GM19328 (cell line): Measurements from ENCODE around the gene MRPL46.
"Not testable (repeated sequence)": the region's sequence is repeated elsewhere in the genome, so short reads cannot be mapped to it uniquely, and the experiment has no call there.

Source experiments
- ATAC-seq: cut with Tn5 transposase; IDR thresholded peaks from one replicate; pipeline ENCODE4 v1.9.1; 2021; ENCODE audit warnings: mild to moderate bottlenecking, moderate library complexity; ENCODE audit not compliant: unreplicated experiment

The MRPL46 gene

DNA sequence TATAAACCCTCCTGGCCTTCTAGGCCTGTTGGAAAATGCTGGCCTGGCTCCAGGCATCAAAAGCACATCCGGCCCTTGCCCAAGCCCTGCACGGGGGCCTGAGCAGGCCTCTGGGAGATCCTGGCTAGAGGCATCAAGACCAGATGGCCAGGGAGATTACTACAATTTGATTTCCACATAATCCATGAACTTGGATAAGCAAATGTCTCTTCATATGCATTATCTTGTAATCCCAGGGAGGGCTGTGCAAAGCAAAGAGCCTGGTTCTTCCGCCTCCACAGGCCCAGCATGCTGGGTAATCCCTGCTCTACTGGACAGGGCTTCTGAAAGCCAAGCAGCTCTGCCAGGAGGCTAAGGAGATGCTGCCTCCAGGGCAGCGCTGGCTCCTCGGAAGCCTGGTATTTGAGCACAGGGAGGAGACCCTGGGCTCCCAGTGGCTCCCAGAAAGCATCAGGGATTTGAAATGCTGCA, 18.2 kb downstream of the MRPL46 start:
- no peak for ATAC-seq

DNA sequence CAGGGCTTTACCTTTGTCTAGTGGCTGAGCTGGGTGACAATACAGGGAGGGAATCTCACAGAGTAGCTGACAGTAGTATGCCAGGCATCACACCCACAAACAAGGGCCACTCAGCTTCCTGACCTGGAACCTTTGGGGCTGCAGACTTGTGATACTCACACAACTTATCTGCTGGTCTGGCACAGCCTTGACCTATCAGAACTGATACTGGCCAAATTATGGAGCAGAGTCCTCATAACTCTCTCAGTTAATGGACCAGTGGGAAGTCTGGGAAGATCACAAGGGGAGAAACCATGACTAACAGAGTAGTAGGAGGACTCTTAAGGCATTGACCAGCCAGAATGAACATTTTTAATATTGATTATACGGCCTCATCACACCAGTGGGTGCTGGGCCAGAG, 19.4 kb downstream of the MRPL46 start:
- ATAC-seq, result no peak

DNA sequence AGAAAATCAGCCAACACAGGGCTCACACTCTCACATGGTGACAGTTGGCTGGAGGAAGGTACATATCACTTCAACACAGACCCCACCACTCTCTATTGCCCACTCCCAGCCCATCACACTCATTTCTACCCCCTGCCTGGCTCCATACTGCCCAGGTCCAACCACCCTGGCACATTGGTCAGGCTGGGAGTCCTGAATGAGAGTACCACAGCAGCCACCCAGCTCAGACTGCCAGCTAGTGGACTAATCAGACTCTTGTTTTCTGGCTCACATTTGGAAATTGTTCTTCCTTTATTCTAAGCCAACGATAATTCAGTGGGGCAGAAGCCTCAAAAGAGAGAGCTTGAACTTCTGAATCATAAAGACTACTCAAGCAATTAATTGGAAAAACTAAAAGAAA, 20.0 kb downstream of the MRPL46 start:
- no peak for ATAC-seq

DNA sequence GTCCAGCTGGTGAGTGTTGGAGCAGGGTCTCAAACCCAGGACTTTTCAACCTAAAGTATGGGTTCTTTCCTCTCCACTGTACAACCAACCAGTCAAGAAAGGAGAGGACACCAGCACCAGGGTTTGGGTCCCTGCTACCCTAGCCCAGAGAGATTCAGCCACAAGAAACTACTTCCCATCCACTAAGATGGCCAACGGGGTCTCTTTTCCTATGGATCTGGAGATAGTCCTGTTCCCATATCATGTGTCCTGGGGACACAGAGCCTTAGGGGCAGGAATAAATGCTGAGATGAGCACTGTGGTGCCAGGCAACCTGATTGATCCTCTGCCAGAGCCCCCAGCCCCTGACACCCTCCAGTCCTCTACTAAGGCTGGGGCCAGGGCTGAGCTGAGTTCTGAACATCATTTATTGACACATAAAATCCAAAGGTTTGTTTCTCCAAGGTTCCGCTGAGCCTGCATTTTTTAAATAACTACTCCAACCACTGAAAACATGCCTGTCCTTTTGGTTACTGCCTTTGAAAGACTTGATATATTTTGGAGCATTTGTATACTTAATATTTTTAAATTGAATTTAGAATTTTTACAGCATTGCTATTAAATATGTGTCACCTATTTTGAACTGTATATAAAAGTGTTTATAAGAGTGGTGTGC, 26.0 kb downstream of the MRPL46 start:
- ATAC-seq, result no peak

- no peak for ATAC-seq
These were observed 27.2 kb downstream of the MRPL46 start for GRCh38 chr15:88440021-88440420.

- ATAC-seq, result no peak
These were observed 29.0 kb downstream of the MRPL46 start for GRCh38 chr15:88438181-88438580.

DNA sequence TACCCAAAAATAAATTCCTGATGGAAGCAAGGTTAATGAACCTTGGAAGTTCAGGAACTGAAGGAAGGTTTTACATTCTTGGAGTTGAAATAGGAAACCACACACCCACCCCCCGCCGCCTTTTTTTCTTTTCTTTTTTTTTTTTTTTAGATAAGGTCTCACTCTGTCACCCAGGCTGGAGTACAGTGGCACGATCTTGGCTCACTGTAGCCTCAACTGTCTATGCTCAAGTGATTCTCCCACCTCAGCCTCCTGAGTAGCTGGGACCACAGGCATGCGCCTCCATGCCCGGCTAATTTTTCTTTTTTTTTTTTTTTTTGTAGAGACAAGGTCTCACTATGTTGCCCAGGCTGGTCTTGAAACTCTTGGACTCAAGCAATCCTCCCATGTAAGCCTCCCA, 33.1 kb downstream of the MRPL46 start:
- ATAC-seq, result not testable (repeated sequence)

DNA sequence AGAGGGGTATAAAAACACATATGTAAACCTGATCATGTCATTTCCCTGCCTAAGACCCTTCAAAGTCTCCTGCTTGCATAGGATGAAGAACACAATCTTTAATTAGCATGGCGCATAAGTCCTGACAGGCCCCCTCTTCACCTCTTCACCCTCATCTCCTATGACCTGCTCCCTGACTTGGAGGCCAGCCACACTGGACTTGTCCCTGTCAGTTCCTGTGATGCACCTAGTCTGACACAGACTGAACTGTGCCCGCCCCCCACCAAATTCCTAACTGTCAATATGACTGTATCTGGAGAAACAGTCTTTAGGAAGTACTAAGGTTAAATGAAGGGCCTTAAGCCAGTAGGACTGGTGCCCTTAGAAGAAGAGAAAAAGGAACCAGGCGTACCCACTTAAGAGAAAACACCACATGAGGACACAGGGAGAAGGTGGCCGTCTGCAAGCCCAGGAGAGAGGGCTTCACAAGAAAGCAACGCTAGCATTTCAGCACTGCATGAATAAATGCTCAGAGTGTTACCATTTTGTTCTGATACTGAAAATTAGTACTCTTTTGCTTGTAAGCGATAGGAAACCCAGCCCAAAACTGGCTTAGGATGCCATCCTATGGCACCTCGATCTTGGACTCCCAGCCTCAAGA, 34.0 kb downstream of the MRPL46 start:
- no peak for ATAC-seq

DNA sequence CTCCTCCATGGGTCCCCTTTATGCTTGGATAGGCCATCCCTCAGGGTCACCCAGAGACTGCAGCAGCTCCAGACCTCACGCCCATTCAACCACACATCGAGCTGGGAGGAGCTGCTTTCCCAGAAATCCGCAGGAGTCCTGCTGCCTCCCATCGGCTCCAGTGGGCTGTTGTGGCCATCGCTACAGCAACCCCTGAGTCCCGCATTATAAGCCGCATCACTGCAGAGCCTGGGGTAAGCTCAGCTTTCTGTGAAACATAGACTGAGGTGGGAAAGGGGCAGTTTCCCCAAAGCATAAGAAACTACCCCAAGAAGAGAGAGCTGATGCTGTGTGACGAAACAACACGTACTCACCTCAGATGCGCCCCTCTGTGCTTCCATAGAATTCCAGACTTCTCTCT, 35.7 kb downstream of the MRPL46 start:
- no peak for ATAC-seq

DNA sequence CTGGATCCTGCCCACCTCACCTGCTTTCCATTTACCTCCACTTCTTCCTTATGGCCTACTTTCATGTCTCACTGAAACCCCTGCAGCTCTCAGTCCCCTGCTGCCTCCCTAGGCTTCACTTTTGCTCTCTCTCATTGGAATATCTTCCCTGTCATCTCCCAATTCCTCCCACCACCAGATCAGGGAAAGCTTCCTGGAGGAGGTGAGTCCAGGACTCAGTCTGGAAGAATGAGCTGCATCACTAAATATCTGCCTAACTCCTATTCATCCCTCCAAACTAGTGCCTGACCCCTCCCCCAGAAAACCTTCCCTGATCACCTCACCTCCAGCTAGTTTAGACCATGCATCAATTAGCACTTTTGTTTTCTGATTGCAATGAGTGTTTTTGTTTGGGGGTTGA, 37.1 kb downstream of the MRPL46 start:
- ATAC-seq, result no peak

DNA sequence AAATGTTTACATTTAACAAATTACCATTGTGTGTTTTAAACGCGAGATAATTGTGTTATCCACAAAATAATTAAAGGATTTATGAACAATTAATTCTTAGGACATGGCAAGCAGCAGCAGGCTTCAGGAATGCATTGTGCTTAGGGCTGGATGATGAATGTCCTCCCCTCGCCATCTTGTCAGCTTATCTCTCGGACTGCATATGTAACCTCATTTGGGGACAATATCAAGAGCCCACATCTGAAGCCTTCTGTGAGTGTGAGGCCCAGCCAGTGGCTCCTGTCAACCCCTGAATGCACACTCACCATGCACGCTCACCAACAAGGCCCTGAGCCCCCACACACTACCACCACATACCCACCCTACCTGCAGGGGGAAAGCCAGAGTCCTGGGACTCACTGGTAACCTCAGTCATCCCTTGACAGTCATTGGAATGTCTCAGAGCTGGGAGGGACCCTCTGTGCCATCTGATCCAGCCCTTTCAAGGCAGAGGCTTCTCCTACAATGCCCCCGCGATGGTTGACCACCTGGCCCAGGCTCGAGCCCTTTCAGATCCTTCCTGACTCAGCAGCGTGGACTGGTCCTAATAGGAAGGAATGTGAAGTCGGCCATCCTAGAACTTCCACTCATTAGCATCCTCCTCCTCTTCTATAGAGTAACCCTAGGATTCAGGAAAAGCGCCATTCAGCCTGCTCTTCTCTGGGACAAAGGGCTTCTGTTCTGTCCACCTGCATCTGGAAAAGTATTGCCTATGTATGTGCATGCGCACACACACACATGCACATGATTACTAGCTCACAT, 38.2 kb downstream of the MRPL46 start:
- no peak for ATAC-seq

DNA sequence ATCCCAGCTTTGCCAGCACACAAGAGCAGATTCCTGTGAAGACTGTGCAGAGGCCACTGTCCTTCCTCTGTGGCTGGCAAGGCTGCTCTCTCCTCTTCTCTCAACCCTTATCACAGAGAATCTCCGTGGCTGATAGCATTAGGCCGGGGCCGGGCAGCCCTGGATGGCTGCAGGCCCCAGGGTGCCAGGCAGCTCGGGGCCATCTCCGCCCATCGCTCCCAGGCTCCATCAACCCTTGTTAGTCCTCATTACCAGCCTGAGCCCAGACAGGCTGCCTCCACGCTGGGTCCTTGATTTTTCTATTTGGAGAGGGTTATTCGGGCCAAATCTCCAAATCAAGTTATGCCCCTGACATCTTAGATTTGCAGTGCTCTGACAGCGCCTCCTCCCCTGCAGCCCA, 39.1 kb downstream of the MRPL46 start:
- ATAC-seq, result no peak

DNA sequence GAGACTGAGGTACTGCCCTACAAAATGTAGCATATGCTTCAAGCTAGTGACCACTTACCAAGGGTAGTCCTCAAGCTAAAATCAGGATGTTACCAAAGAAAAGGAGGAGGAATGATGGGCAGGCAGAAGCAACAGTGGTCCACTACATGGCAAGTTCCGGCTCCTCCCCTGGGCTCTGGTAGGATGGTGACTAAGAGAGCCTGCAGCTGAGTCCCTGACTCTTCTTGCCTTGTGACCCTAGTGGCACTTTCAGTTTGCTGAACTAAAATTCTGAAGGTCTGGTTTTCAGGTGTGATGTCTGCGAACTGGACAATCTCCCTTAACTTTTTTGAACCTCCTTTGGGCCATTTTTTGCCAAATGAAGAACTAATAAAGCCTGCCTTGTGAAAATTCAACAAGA, 40.9 kb downstream of the MRPL46 start:
- ATAC-seq, result no peak

DNA sequence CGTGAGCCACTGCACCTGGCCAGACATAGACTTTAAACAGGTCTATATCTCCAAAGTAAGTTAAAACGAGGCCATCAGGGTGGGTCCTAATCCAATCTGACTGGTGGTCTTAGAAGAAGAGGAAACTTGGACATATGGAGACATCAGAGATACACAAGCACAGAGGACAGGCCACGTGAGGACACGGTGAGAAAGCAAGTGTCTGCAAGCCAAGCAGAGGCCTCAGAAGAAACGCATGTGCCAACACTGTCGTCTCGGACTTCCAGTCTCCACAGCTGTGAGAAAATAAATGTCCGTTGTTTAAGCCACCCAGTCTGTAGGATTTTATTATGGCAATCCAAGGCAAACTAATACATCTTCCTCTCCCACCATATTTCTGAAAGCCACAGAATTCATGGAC, 43.9 kb downstream of the MRPL46 start:
- ATAC-seq, result no peak

GRCh38 chr15:88419830-88420229, 47.4 kb downstream of the MRPL46 start:
- ATAC-seq, result no peak
